Activated T-cell treated with anti-CD3 and anti-CD28 coated beads for 1 hour (primary cell): ENCODE results near the gene CEP83.
A peak's percentile ranks its signal among the peaks of the same experiment; 100 is the strongest.
"Not testable (repeated sequence)": the region's sequence is repeated elsewhere in the genome, so short reads cannot be mapped to it uniquely, and the experiment has no call there.

Source experiments
- DNase-seq: peaks from one replicate; pipeline ENCODE4 v3.0.0-alpha.2; 2020; ENCODE audit warnings: low read depth

The CEP83 gene, protein sequence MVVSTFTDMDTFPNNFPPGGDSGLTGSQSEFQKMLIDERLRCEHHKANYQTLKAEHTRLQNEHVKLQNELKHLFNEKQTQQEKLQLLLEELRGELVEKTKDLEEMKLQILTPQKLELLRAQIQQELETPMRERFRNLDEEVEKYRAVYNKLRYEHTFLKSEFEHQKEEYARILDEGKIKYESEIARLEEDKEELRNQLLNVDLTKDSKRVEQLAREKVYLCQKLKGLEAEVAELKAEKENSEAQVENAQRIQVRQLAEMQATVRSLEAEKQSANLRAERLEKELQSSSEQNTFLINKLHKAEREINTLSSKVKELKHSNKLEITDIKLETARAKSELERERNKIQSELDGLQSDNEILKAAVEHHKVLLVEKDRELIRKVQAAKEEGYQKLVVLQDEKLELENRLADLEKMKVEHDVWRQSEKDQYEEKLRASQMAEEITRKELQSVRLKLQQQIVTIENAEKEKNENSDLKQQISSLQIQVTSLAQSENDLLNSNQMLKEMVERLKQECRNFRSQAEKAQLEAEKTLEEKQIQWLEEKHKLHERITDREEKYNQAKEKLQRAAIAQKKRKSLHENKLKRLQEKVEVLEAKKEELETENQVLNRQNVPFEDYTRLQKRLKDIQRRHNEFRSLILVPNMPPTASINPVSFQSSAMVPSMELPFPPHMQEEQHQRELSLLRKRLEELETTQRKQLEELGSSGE

DNA sequence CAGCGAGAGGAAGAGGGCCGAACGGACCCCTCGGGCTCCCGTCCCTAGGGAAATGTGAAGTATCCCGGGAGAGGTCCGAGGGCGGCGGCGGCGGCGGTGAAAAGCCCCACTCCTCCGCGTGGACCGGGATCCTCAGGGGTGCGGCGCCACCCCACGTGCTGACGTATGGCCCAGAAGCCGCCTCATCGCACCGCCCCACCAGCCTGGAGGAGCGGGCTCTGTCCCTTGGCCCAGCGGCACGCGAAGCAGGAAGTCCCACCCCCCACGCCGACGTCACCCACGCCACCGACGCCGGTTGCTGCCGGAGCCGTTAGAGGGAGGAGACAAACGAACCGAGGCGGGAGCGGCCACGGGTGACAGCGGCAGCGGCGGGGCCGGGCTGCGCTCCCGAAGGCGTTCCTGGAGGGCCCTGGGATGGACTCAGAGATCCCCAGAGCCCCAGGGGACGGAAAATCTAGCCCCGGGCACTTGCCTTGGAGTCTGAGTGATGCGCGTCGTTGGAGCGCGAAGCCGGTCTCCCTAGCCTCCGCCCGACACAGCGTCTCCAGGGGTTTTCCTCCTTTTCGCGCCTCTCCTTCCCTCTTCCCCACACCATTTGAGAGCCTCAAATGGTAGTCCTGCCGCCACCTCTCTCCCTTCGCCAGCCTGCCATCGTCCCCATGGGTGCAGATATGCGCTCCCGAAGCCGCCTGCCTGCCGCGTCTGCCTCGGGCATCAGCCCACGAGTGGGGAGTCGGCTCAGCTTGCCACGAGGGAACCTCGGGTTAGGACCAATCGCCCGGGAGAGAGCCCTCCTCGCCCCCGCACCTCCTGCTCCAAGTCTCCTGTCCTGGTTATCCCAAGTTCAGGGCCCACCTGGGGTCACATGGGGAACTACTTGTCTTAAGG is at the start of gene CEP83:
Gene CEP83 (minus strand): TSS at position 140 of the 888 bp plus-strand sequence. CDS start 47,377 bp downstream, outside the sequence.
- peak; percentile 95 for DNase-seq

GRCh38 chr12:94509317-94509716 is 49.6 kb upstream of the CEP83 start:
- no peak for DNase-seq

DNA sequence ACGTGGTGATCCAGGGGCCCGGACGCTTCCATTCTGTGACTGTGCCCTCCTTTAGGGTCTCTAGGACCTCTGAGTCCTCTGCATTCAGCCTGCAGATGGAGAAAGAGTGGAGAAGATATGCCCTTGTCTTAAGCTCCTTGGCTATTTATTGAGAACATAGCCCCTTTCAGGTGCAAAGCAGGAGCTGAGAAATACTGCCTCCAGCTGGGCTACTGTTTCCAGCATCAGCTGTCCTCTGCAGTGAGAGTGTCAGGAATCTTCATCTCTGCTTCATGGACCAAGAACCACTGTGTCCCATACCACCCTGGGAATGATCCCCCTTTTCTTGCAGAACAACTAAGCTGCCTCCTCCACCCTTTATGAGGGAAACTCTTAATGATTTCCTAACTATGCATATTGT is 47.8 kb upstream of the CEP83 start:
- no peak for DNase-seq

DNA sequence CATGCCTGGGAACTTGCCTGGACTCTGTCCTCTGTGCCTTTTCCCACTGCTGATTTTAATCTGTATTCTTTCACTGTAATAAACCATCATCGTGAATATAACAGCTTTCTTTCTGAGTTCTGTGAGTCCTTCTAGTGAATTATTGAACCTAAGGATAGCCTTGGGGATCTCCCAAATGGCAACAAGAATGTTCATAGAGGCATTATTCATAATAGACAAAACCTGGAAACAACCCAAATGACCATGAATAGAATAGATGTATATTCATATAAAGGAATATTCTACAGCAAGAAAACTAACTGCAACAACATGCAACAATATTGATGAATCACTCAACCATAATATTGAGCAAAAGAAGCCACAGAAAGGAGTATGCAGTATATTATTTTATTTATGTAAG is 44.7 kb upstream of the CEP83 start:
- DNase-seq = no peak

- DNase-seq = no peak
Measured at GRCh38 chr12:94503619-94504018, 44.0 kb upstream of the CEP83 start.

DNA sequence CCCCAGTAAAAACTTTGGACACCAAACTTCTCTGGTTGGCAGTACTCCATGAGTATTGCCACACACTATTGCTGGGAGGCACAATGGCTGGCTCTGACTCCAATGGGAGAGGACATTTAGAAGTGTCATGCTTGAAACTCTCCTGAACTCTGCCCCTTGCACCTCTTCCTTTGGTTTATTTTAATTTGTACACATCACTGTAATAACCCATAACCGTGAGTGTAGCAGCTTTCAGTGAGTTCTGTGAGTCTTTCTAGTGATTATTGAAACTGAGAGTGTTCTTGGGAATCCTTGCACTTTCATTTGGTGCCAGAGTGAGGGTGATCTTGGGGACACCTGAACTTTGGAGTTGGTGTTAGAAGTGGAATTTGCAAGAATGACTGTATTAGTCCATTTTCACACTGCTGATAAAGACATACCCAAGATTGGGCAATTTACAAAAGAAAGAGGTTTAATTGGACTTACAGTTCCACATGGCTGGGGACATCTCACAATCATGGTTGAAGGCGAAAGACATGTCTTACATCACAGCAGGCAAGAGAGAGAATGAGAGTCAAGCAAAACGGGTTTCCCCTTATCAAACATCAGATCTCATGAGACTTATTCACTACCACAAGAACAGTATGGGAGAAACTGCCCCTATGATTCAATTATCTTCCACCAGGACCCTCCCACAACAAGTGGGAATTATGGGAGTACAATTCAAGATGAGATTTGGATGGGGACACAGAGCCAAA is 41.3 kb upstream of the CEP83 start:
- DNase-seq = no peak

- DNase-seq = no peak
Measured at GRCh38 chr12:94498698-94499097, 39.0 kb upstream of the CEP83 start.

DNA sequence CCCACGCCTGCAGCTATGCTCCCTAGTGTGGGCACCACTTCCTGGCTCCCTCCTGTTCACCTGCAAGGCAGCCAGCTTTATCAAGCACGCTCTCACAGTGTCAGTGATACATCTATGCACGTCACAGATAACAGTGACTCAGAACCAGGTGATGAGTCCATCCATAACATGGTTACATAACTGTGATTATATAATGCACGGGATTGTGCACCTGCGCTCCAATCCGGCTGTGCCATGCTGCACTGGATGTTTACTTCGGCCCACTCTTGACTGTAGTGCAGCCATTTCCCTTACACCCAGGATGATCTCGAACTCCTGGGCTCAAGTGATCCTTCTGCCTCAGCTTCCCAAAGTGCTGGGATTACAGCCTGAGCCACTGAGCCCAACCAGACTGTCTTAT is 38.4 kb upstream of the CEP83 start:
- DNase-seq = no peak

DNA sequence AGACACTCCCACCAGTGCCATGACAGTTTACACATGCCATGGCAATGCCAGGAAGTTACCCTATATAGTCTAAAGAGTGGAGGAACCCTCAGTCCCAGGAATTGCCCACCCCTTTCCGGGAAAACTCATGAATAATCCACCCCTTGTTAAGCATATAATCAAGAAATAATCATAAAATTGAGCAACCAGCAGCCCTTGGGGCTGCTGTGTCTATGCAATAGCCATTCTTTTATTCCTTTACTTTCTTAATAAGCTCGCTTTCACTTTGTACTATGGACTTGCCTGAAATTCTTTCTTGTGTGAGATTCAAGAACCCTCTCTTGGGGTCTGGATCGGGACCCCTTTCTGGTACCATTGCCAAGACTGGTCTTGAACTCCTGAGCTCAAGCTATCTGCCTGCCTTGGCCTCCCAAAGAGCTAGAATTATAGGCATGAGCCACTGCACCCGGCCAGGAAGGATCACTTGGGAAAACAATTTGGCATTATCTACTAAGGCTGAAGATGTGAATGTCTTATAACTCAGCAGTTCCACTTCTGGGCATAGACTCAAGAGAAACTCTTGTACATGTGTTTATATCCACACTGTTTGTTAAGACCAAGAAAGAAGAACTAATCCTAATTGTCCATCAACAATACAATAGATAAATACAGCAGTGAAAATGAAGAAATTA is 35.9 kb upstream of the CEP83 start:
- DNase-seq = no peak

DNA sequence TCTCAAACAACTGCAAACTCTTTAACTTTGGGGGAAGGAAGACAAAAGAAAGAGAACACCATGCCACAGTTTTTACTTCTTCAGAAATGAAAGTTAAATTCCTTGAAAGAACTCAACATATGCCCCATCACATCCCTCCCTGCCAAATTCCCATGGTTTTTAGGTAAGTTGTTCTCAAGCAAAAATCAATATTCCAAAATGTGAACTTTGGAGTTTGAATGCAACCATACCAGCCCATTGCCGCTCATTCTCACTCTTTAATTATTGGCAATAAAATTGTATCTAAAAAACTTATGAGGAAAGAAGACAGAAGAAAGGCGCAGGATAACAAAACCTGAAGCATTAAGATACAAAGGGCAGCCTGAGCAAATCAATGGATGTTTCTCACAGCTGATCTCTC is 31.8 kb upstream of the CEP83 start:
- DNase-seq = no peak

- DNase-seq = no peak
Measured at GRCh38 chr12:94488463-94488862, 28.8 kb upstream of the CEP83 start.

DNA sequence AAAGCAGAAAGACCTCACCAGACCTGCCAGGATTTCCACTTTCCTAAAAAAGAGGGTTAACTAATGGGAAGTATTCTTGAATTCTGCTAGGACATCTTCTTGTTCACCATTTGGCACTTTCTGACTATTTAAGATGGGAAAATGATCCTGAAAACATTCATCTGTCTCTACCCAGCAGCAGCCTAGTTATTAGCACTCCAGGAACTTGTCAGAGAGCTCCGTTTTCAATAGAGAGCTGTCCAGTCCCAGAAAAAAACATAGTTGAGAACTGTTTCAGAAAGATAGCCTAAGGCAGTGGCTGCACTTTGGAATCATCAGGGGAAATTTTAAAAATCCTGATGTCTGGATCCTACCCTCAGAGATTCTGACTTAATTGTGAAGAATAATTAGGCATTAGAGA is 22.1 kb upstream of the CEP83 start:
- DNase-seq = no peak

GRCh38 chr12:94469522-94469921 is 9.9 kb upstream of the CEP83 start:
- no peak for DNase-seq

DNA sequence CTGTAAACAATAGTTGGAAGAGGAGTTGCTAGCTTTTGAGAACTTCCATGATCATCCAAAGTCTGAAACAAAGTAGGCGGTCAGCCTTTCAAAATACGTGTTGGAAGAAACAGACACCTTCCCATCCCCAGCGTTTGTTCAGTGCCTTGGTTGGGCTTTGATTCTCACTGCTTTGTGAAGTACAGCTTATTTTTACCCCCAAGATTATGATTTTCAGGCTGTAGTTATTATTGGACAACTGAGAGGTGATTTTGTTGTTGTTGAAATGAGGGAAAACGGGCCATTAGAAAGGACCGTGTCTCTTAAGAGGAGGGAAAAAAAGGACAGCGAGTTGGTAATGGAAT is 921 bp upstream of the CEP83 start:
- DNase-seq = no peak

GRCh38 chr12:94458877-94459727 is 565 bp downstream of the CEP83 start:
- no peak for DNase-seq

GRCh38 chr12:94457311-94457710 is 2.4 kb downstream of the CEP83 start:
- DNase-seq = no peak

GRCh38 chr12:94454318-94454717 is 5.3 kb downstream of the CEP83 start:
- not testable (repeated sequence) for DNase-seq

DNA sequence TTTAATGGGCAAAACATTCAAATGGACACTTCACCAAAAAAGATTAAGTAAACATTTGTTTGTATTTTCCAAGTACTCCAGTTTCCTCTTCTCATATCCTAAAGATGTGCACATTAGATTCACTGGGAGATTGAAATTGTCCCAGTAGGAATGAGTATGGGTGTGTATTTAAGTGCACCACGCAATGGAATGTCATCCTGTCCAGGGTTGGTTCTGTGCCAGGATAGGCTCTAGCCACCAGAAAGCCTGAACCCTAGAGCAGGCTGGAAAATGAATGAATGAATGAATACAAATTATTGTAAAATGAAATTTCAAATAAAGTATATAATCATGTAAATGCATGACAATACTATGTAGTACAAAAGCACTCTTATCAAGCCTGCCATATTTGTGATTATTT is 14.0 kb downstream of the CEP83 start:
- DNase-seq = no peak

- no peak for DNase-seq
Measured at GRCh38 chr12:94437303-94437702, 22.4 kb downstream of the CEP83 start.

DNA sequence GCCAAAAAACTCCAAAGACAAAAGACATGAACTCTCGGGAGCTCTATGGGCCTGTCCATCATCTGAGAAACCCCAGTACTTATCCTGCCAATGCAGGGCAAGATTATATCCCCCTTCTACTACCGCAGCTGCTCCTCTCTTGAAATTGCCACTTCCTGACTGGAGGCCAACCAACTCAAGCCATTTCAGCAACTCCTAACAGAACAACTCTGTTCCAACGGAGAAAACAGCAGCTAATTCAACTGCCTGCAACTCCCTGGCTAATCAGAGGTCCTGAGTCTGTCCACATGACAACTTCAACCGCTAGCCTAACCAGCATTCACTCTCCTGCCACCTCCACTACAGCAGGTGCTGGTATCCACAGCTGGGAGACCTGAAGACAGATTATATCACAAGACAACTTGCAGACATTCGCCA is 24.1 kb downstream of the CEP83 start:
- no peak for DNase-seq
